H9 (cell line): ENCODE results near the gene RFPL2. TPM values are rescaled to one million over a fixed set of nuclear protein-coding genes. Genes with fewer than 3 reads are reported as not detected.
A peak's percentile ranks its signal among the peaks of the same experiment; 100 is the strongest.
"Not testable (repeated sequence)": the region's sequence is repeated elsewhere in the genome, so short reads cannot be mapped to it uniquely, and the experiment has no call there.

Source experiments
- DNase-seq: peaks from one replicate; pipeline ENCODE4 v3.0.0-alpha.2; 2017
- H2AFZ ChIP-seq: one replicate; pipeline ENCODE4 v1.6.1; 2013; ENCODE audit warnings: mild to moderate bottlenecking, low read length, control low read depth, moderate library complexity
- H2AK5ac ChIP-seq: 2 replicates; pipeline ENCODE4 v1.6.1; 2013; ENCODE audit warnings: low read length, control low read depth, mixed read lengths; ENCODE audit not compliant: insufficient read length
- H2BK120ac ChIP-seq: one replicate; pipeline ENCODE4 v1.6.1; 2013; ENCODE audit warnings: low read depth, mild to moderate bottlenecking, low read length, control low read depth, inconsistent platforms; ENCODE audit not compliant: poor library complexity, severe bottlenecking
- H2BK12ac ChIP-seq: 2 replicates; pipeline ENCODE4 v1.6.1; 2013; ENCODE audit warnings: low read length, control low read depth, mixed read lengths, low read depth; ENCODE audit not compliant: insufficient read length
- H2BK15ac ChIP-seq: 2 replicates; pipeline ENCODE4 v1.6.1; 2013; ENCODE audit warnings: low read depth, low read length, control low read depth
- H2BK20ac ChIP-seq: one replicate; pipeline ENCODE4 v1.6.1; 2013; ENCODE audit warnings: low read depth, mild to moderate bottlenecking, low read length, control low read depth, inconsistent platforms; ENCODE audit not compliant: poor library complexity, severe bottlenecking
- H2BK5ac ChIP-seq: 2 replicates; pipeline ENCODE4 v1.6.1; 2013; ENCODE audit warnings: low read length, control low read depth, mixed read lengths; ENCODE audit not compliant: insufficient read length
- H3K14ac ChIP-seq: 2 replicates; pipeline ENCODE4 v1.6.1; 2013; ENCODE audit warnings: low read length, control low read depth; ENCODE audit not compliant: insufficient read depth
- H3K18ac ChIP-seq: 2 replicates; pipeline ENCODE4 v1.6.1; 2013; ENCODE audit warnings: low read depth, mild to moderate bottlenecking, mixed read lengths, low read length, control low read depth; ENCODE audit not compliant: insufficient read length
- H3K23ac ChIP-seq: 2 replicates; pipeline ENCODE4 v1.6.1; 2013; ENCODE audit warnings: low read length, control low read depth, mixed read lengths, low read depth; ENCODE audit not compliant: insufficient read length
- H3K23me2 ChIP-seq: 2 replicates; pipeline ENCODE4 v1.6.1; 2013; ENCODE audit warnings: low read depth, mild to moderate bottlenecking, mixed read lengths, low read length, control low read depth; ENCODE audit not compliant: insufficient read length, poor library complexity, severe bottlenecking
- H3K27ac ChIP-seq: 2 replicates; pipeline ENCODE4 v1.5.1; 2013; ENCODE audit warnings: low read length, control low read depth, mixed read lengths, low read depth; ENCODE audit not compliant: insufficient read length
- H3K27me3 ChIP-seq: 2 replicates; pipeline ENCODE4 v1.6.1; 2013; ENCODE audit warnings: low read length, control low read depth, inconsistent platforms; ENCODE audit not compliant: insufficient read depth
- H3K4ac ChIP-seq: 2 replicates; pipeline ENCODE4 v1.6.1; 2013; ENCODE audit warnings: low read depth, mild to moderate bottlenecking, control low read depth, inconsistent platforms, low read length, moderate library complexity
- H3K4me1 ChIP-seq: 2 replicates; pipeline ENCODE4 v1.6.1; 2013; ENCODE audit warnings: low read length, control low read depth, inconsistent platforms; ENCODE audit not compliant: insufficient read depth
- H3K4me2 ChIP-seq: 2 replicates; pipeline ENCODE4 v1.6.1; 2013; ENCODE audit warnings: low read length, control low read depth, mixed read lengths; ENCODE audit not compliant: insufficient read length, insufficient read depth
- H3K56ac ChIP-seq: 2 replicates; pipeline ENCODE4 v1.6.1; 2013; ENCODE audit warnings: low read depth, mild to moderate bottlenecking, mixed read lengths, low read length, control low read depth; ENCODE audit not compliant: insufficient read length
- H3K79me1 ChIP-seq: 2 replicates; pipeline ENCODE4 v1.6.1; 2013; ENCODE audit warnings: low read depth, mild to moderate bottlenecking, moderate library complexity, low read length, control low read depth, inconsistent platforms; ENCODE audit not compliant: insufficient read depth, poor library complexity, severe bottlenecking
- H3K79me2 ChIP-seq: 2 replicates; pipeline ENCODE4 v1.6.1; 2013; ENCODE audit warnings: low read length, control low read depth, inconsistent platforms; ENCODE audit not compliant: insufficient read depth
- H3K9ac ChIP-seq: 2 replicates; pipeline ENCODE4 v1.6.1; 2013; ENCODE audit warnings: low read length, control low read depth, mixed read lengths; ENCODE audit not compliant: insufficient read length; ENCODE audit errors: extremely low read depth
- H3K9me3 ChIP-seq: one replicate; pipeline ENCODE4 v1.6.1; 2013; ENCODE audit warnings: low read depth, low read length, inconsistent platforms; ENCODE audit not compliant: control insufficient read depth
- H3T11ph ChIP-seq: one replicate; pipeline ENCODE4 v1.6.1; 2013; ENCODE audit warnings: mild to moderate bottlenecking, low read length, control low read depth, inconsistent platforms
- H4K20me1 ChIP-seq: one replicate; pipeline ENCODE4 v1.6.1; 2013; ENCODE audit not compliant: control insufficient read depth, insufficient read length, insufficient read depth
- H4K5ac ChIP-seq: 2 replicates; pipeline ENCODE4 v1.6.1; 2013; ENCODE audit warnings: low read depth, mild to moderate bottlenecking, mixed read lengths, low read length, control low read depth; ENCODE audit not compliant: insufficient read length
- H4K8ac ChIP-seq: replicated peaks from 2 replicates; pipeline ENCODE4 v1.6.1; 2013; ENCODE audit warnings: low read length, control low read depth, mixed read lengths, low read depth; ENCODE audit not compliant: insufficient read length
- H4K91ac ChIP-seq: 2 replicates; pipeline ENCODE4 v1.6.1; 2013; ENCODE audit warnings: low read depth, mild to moderate bottlenecking, moderate library complexity, mixed read lengths, low read length, control low read depth; ENCODE audit not compliant: insufficient read length
- H3K27ac Mint-ChIP-seq, 3 experiments: 2 replicates in 2 of 3; 3 replicates in 1 of 3; pipeline ENCODE4 v1.8.0; 2020 to 2021; ENCODE audit warnings: mixed read lengths in 3 of 3, mild to moderate bottlenecking in 1 of 3, moderate library complexity in 1 of 3
- H3K27me3 Mint-ChIP-seq: 2 replicates; pipeline ENCODE4 v1.8.0; 2021; ENCODE audit warnings: low read depth, mild to moderate bottlenecking, moderate library complexity, mixed read lengths
- H3K36me3 Mint-ChIP-seq, 3 experiments: 2 replicates in 2 of 3; 3 replicates in 1 of 3; pipeline ENCODE4 v1.8.0; 2020 to 2021; ENCODE audit warnings: low read depth in 3 of 3, mixed read lengths in 3 of 3; ENCODE audit not compliant: insufficient read depth in 1 of 3
- H3K4me1 Mint-ChIP-seq, 2 experiments: 2 replicates each; pipeline ENCODE4 v1.8.0; 2020; ENCODE audit warnings: mixed read lengths in 2 of 2
- H3K4me3 Mint-ChIP-seq, 2 experiments: 2 replicates in 1 of 2; 3 replicates in 1 of 2; pipeline ENCODE4 v1.8.0; 2020 to 2021; ENCODE audit warnings: mild to moderate bottlenecking in 2 of 2, mixed read lengths in 2 of 2, moderate library complexity in 1 of 2
- H3K9me3 Mint-ChIP-seq, 2 experiments: 2 replicates in 1 of 2; 3 replicates in 1 of 2; pipeline ENCODE4 v1.8.0; 2020; ENCODE audit warnings: mild to moderate bottlenecking in 2 of 2, mixed read lengths in 2 of 2, moderate library complexity in 1 of 2
- WGBS: extraction: QIAGEN DNeasy Blood & Tissue Kit; methylation state at CpG from one replicate; pipeline ENCODE4 v1.1.7; 2013; ENCODE audit warnings: missing lambda C conversion rate, low lambda C conversion rate, mixed read lengths; ENCODE audit not compliant: insufficient read length; ENCODE audit errors: extremely low coverage; 5-methylcytosine and 5-hydroxymethylcytosine counted together
- total RNA-seq: library from RNA; stranded (reverse); gene quantifications from 2 replicates; pipeline ENCODE4 v1.2.1, GENCODE V29; 2021

RFPL2 gene
- total RNA-seq, 1 experiment from 2014 or later = not detected

GRCh38 chr22:32154727-32155126 is 50.1 kb downstream of the RFPL2 start:
- not testable (repeated sequence) for H3K27ac Mint-ChIP-seq, H2BK15ac ChIP-seq, H3K23me2 ChIP-seq, H3K9ac ChIP-seq, H3K18ac ChIP-seq, H3K23ac ChIP-seq, H3K56ac ChIP-seq, H4K5ac ChIP-seq, H3K9me3 Mint-ChIP-seq, H4K91ac ChIP-seq, H3K27ac ChIP-seq, H3K4ac ChIP-seq, H4K8ac ChIP-seq, H3K4me3 Mint-ChIP-seq, H3K27me3 ChIP-seq, H3T11ph ChIP-seq, H3K79me1 ChIP-seq, H2AFZ ChIP-seq, H3K9me3 ChIP-seq, H3K4me2 ChIP-seq, H2BK5ac ChIP-seq, H2BK12ac ChIP-seq, H3K14ac ChIP-seq, H2AK5ac ChIP-seq, H3K4me1 ChIP-seq, H4K20me1 ChIP-seq, H2BK120ac ChIP-seq, H3K36me3 Mint-ChIP-seq, H3K79me2 ChIP-seq, H2BK20ac ChIP-seq, DNase-seq
- Mint-ChIP-seq H3K4me1 (peaks cover 15% of the 10 kb centered on the region in 2 experiments), H3K27me3 (peaks cover 24% of the 10 kb centered on the region)
- WGBS = no CpG with 5 or more reads among the region's 4 CpGs

GRCh38 chr22:32151641-32152040 is 53.2 kb downstream of the RFPL2 start:
- Mint-ChIP-seq H3K27me3 (peaks cover 17% of the 10 kb centered on the region), H3K4me1 (peaks cover 18 to 21% of the 10 kb centered on the region in 2 experiments), H3K27ac (peak overlapping the region in 1 of 3 experiments; percentile 53; a peak in 1 of 7 replicates)
- not testable (repeated sequence) for H4K8ac ChIP-seq, H4K91ac ChIP-seq, H3K4me1 ChIP-seq, H2BK12ac ChIP-seq, H3K27me3 ChIP-seq, H3K4me3 Mint-ChIP-seq, H3T11ph ChIP-seq, H2AFZ ChIP-seq, H2BK15ac ChIP-seq, H2BK5ac ChIP-seq, H3K4ac ChIP-seq, H3K79me1 ChIP-seq, H2AK5ac ChIP-seq, H3K79me2 ChIP-seq, H3K18ac ChIP-seq, H3K4me2 ChIP-seq, H3K9me3 Mint-ChIP-seq, H3K27ac ChIP-seq, H3K36me3 Mint-ChIP-seq, H3K56ac ChIP-seq, H4K20me1 ChIP-seq, H3K14ac ChIP-seq, H3K23ac ChIP-seq, H4K5ac ChIP-seq, H3K9ac ChIP-seq, H3K9me3 ChIP-seq, H3K23me2 ChIP-seq, DNase-seq, H2BK120ac ChIP-seq, H2BK20ac ChIP-seq
- no CpG with 5 or more reads among the region's 6 CpGs for WGBS
